ENCODE data around the gene HPN.
A peak's percentile ranks its signal among the peaks of the same experiment; 100 is the strongest.

Gene HPN

GRCh38 chr19:35065574-35065973 is 24.1 kb downstream of the HPN start:
- no peak for DNase-seq

- DNase-seq = no peak
Measured at GRCh38 chr19:35066121-35066520, 24.6 kb downstream of the HPN start.

GRCh38 chr19:35066691-35067563 is 25.4 kb downstream of the HPN start:
- peak; percentile 95 for DNase-seq

GRCh38 chr19:35068941-35069634 is 27.6 kb downstream of the HPN start:
- no peak for DNase-seq

- DNase-seq = peak; percentile 44
Measured at GRCh38 chr19:35069696-35070095, 28.2 kb downstream of the HPN start.

GRCh38 chr19:35070471-35070870 is 28.9 kb downstream of the HPN start:
- no peak for DNase-seq

- DNase-seq = no peak
Measured at GRCh38 chr19:35073516-35073915, 32.0 kb downstream of the HPN start.

GRCh38 chr19:35073941-35074340 is 32.4 kb downstream of the HPN start:
- DNase-seq = no peak

- DNase-seq = no peak
Measured at GRCh38 chr19:35074426-35075201, 33.1 kb downstream of the HPN start.

GRCh38 chr19:35075202-35076025 is 33.9 kb downstream of the HPN start:
- no peak for DNase-seq

GRCh38 chr19:35076026-35076370 is 34.5 kb downstream of the HPN start:
- no peak for DNase-seq

GRCh38 chr19:35076657-35077056 is 35.1 kb downstream of the HPN start:
- no peak for DNase-seq

- no peak for DNase-seq
Measured at GRCh38 chr19:35077411-35078223, 36.1 kb downstream of the HPN start.

- DNase-seq = no peak
Measured at GRCh38 chr19:35079826-35080225, 38.3 kb downstream of the HPN start.

- DNase-seq = no peak
Measured at GRCh38 chr19:35080613-35081170, 39.2 kb downstream of the HPN start.

- DNase-seq = no peak
Measured at GRCh38 chr19:35081201-35081600, 39.7 kb downstream of the HPN start.

GRCh38 chr19:35083691-35084508 is 42.4 kb downstream of the HPN start:
- DNase-seq = no peak

GRCh38 chr19:35084509-35084762 is 42.9 kb downstream of the HPN start:
- no peak for DNase-seq

- DNase-seq = no peak
Measured at GRCh38 chr19:35085947-35086346, 44.4 kb downstream of the HPN start.

- DNase-seq = no peak
Measured at GRCh38 chr19:35086455-35086854, 44.9 kb downstream of the HPN start.

GRCh38 chr19:35087393-35087792 is 45.9 kb downstream of the HPN start:
- DNase-seq = peak; percentile 10
